Keratinocyte (primary cell): ENCODE results near the gene N4BP2L1.

Experiments used
- CTCF ChIP-seq, 3 experiments: IDR thresholded peaks in 1 of 3; conservative IDR thresholded peaks in 1 of 3; optimal IDR thresholded peaks in 1 of 3; 2 replicates in 2 of 3; 3 replicates in 1 of 3; pipeline versions ENCODE3 to v1.5.1; 2011; ENCODE audit warnings: low read length in 3 of 3, mild to moderate bottlenecking in 3 of 3, moderate library complexity in 2 of 3, control low read depth in 1 of 3, inconsistent platforms in 1 of 3; ENCODE audit not compliant: insufficient read depth in 2 of 3; ENCODE audit errors: extremely low read depth in 1 of 3
- EZH2 ChIP-seq: IDR thresholded peaks from one replicate; pipeline ENCODE4 v1.6.1; 2012; ENCODE audit warnings: inconsistent platforms, mild to moderate bottlenecking, low read length, moderate library complexity

DNA sequence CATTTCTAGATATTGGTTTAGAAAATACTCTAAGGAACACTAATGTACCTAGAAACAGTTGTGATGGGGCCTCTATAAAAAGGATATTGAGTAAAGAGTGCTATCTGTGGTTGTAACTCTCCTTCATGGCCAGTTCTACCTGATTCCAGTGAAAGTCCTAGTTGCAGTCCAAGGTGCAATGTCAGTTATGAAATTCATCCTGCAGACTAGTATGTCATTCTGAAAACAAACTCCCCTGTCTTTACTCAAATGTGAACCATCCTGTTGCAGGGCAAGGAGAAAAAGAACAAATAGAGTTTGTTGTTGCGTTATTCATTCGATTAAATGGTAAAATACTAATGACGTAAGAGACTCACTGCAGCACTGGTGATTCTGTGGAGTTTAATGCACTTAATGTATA lies 18.3 kb upstream of the N4BP2L1 start:
- TF ChIP-seq CTCF (optimal IDR thresholded peaks at IDR 0.05 in 1 of 3, IDR thresholded peaks at IDR 0.05 in 1 of 3, conservative IDR thresholded peaks at IDR 0.05 in 1 of 3; ENCODE audit: extremely low read depth in 1 of 3, insufficient read depth in 2 of 3, low read length in 3 of 3) (no peak), EZH2 (no peak)
